ENCODE data around the gene DRAP1.
A peak's percentile ranks its signal among the peaks of the same experiment; 100 is the strongest.

The DRAP1 gene

GRCh38 chr11:65900899-65901180 lies 18.4 kb upstream of the DRAP1 start:
- H3K9me3 Mint-ChIP-seq = no peaks in the 10 kb centered on the region
- H3K27me3 Mint-ChIP-seq (ENCODE audit: low read depth) = peaks cover 91% of the 10 kb centered on the region
- peak overlapping the region; percentile 71 to 75 (median 74) for H3K4me3 Mint-ChIP-seq
- TF ChIP-seq CTCF (IDR thresholded peaks at IDR 0.05; ENCODE audit: unreplicated experiment in 3 of 3) = no peak
- no peaks in the 10 kb centered on the region for H3K36me3 Mint-ChIP-seq (ENCODE audit: low read depth)
- no peak overlapping the region for H3K27ac Mint-ChIP-seq
- H3K4me1 Mint-ChIP-seq = peaks cover 8% of the 10 kb centered on the region

DNA sequence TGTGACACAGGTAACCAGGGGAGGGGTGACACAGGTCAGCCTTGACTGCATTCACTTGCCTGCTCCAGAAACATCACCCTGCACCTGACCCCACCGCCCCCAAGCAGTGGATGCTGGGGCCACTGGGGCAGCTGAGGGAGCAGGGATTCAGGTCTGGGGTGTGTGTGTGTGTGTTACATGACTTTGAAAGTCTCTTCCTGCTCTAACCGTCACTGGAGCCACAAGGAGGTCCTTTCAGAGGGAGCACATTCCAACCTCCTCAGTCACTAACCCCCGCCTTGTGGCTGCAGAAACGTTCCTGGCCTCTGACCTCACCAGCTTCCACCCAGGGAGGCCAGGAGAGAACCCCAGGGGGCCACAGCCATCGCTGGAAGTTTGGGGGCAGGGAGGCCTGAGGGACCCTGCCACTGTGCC lies 16.2 kb upstream of the DRAP1 start:
- peaks cover 85% of the 10 kb centered on the region for H3K27me3 Mint-ChIP-seq (ENCODE audit: low read depth)
- no peak for TF ChIP-seq CTCF (IDR thresholded peaks at IDR 0.05; ENCODE audit: unreplicated experiment in 3 of 3)
- peaks cover 8% of the 10 kb centered on the region for H3K4me1 Mint-ChIP-seq
- no peaks in the 10 kb centered on the region for H3K36me3 Mint-ChIP-seq (ENCODE audit: low read depth)
- H3K4me3 Mint-ChIP-seq = no peak overlapping the region
- no peaks in the 10 kb centered on the region for H3K9me3 Mint-ChIP-seq
- no peak overlapping the region for H3K27ac Mint-ChIP-seq

DNA sequence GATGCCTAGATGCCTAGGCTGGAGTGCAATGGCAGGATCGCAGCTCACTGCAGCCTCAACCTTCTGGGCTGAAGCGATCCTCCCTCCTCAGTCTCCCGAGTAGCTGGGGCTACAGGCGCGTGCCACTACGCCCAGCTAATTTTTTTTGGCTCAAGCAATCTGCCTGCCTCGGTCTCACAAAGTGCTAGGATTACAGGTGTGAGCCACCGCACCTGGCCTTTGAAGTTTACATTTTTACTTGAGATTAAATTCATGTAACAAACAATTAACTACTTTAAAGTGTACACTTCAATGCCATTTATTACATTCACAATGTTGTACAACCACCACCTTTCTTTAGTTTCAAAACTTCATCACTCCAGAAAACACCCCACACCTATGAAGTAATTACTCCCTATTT lies 15.5 kb upstream of the DRAP1 start:
- Mint-ChIP-seq H3K4me1 (peaks cover 6% of the 10 kb centered on the region), H3K27me3 (ENCODE audit: low read depth) (peaks cover 85% of the 10 kb centered on the region), H3K9me3 (no peaks in the 10 kb centered on the region), H3K27ac (no peak overlapping the region), H3K36me3 (ENCODE audit: low read depth) (no peaks in the 10 kb centered on the region), H3K4me3 (no peak overlapping the region)
- TF ChIP-seq CTCF (IDR thresholded peaks at IDR 0.05; ENCODE audit: unreplicated experiment in 3 of 3) = no peak

- Mint-ChIP-seq H3K27ac (no peak overlapping the region), H3K4me1 (peaks cover 2% of the 10 kb centered on the region), H3K36me3 (ENCODE audit: low read depth) (no peaks in the 10 kb centered on the region)
Observed at GRCh38 chr11:65906602-65907001, 12.6 kb upstream of the DRAP1 start.

GRCh38 chr11:65907878-65908277 lies 11.3 kb upstream of the DRAP1 start:
- Mint-ChIP-seq H3K9me3 (no peaks in the 10 kb centered on the region), H3K27me3 (ENCODE audit: low read depth) (peaks cover 61% of the 10 kb centered on the region), H3K4me1 (peaks cover 11% of the 10 kb centered on the region), H3K27ac (no peak overlapping the region), H3K4me3 (no peak overlapping the region), H3K36me3 (ENCODE audit: low read depth) (no peaks in the 10 kb centered on the region)
- no peak for TF ChIP-seq CTCF (IDR thresholded peaks at IDR 0.05; ENCODE audit: unreplicated experiment in 3 of 3)

More at GRCh38 chr11:65906602-65907001, 12.6 kb upstream of the DRAP1 start:
- TF ChIP-seq CTCF (IDR thresholded peaks at IDR 0.05; ENCODE audit: unreplicated experiment in 3 of 3) = no peak
- Mint-ChIP-seq H3K9me3 (no peaks in the 10 kb centered on the region), H3K27me3 (ENCODE audit: low read depth) (peaks cover 74% of the 10 kb centered on the region), H3K4me3 (no peak overlapping the region)

GRCh38 chr11:65911682-65912568 lies 7.3 kb upstream of the DRAP1 start:
- Mint-ChIP-seq H3K4me3 (peak overlapping the region; percentile 14 to 47 (median 28)), H3K27ac (peak overlapping the region in 2 of 3 experiments; percentile 76), H3K9me3 (no peaks in the 10 kb centered on the region), H3K36me3 (ENCODE audit: low read depth) (peaks cover 2% of the 10 kb centered on the region), H3K27me3 (ENCODE audit: low read depth) (peaks cover 30% of the 10 kb centered on the region), H3K4me1 (peaks cover 33% of the 10 kb centered on the region)
- peak in 2 of 3 experiments; percentile 11 to 18 for TF ChIP-seq CTCF (IDR thresholded peaks at IDR 0.05; ENCODE audit: unreplicated experiment in 3 of 3)
